Upper lobe of left lung (tissue), 6 donors: ENCODE measurements around the gene PBX3. TPM values are rescaled to one million over a fixed set of nuclear protein-coding genes. Genes with fewer than 3 reads are reported as not detected.

Experiments
- ATAC-seq, 2 donors: fragments of 200-7000 bp; cut with Tn5 transposase; one replicate each; pipeline ENCODE4 v1.9.1; 2022; ENCODE audit warnings: mild to moderate bottlenecking in 2 of 2, moderate library complexity in 2 of 2; ENCODE audit not compliant: low FRiP score in 2 of 2
- DNase-seq, 2 donors: peaks; one replicate each; pipeline ENCODE4 v3.0.0-alpha.2; 2019 to 2020
- H3K27ac ChIP-seq, 4 donors: fragments of 200-600 bp; sonication (generic); one replicate each; pipeline ENCODE4 v1.5.1; 2016 to 2019
- H3K27me3 ChIP-seq, 4 donors: fragments of 200-600 bp; sonication (generic); one replicate each; pipeline ENCODE4 v1.5.1; 2017 to 2019
- H3K36me3 ChIP-seq, 4 donors: fragments of 200-600 bp; sonication (generic); one replicate each; pipeline ENCODE4 v1.5.1; 2016 to 2019
- H3K4me1 ChIP-seq, 4 donors: fragments of 200-600 bp; sonication (generic); one replicate each; pipeline ENCODE4 v1.5.1; 2018 to 2019
- H3K4me3 ChIP-seq, 4 donors: fragments of 200-600 bp; sonication (generic); one replicate each; pipeline ENCODE4 v1.5.1; 2017 to 2019; ENCODE audit warnings: mild to moderate bottlenecking in 2 of 4, moderate library complexity in 1 of 4
- H3K9me3 ChIP-seq, 4 donors: fragments of 200-600 bp; sonication (generic); one replicate each; pipeline ENCODE4 v1.5.1; 2018 to 2019
- CTCF ChIP-seq, 6 experiments: fragments of 450-650 bp in 4 of 6; fragments of 200-600 bp in 2 of 6; sonication (generic) in 2 of 6; IDR thresholded peaks; one replicate each; pipeline ENCODE4 v1.5.1; 2016 to 2019; ENCODE audit warnings: antibody characterized with exemption in 6 of 6
- EP300 ChIP-seq, 4 donors: sonication (generic); formaldehyde crosslinking; IDR thresholded peaks; one replicate each; pipeline ENCODE4 v1.5.1; 2017; ENCODE audit warnings: antibody characterized with exemption in 4 of 4, control low read depth in 2 of 4
- POLR2A ChIP-seq, 4 donors: fragments of 450-650 bp; IDR thresholded peaks; one replicate each; pipeline ENCODE4 v1.5.1; 2016 to 2017; ENCODE audit warnings: antibody characterized with exemption in 4 of 4, mild to moderate bottlenecking in 2 of 4
- POLR2AphosphoS5 ChIP-seq, 2 donors: sonication (generic); formaldehyde crosslinking; IDR thresholded peaks; one replicate each; pipeline ENCODE4 v1.5.1; 2017; ENCODE audit warnings: antibody characterized with exemption in 2 of 2
- WGBS, 2 donors: methylation state at CpG; one replicate each; pipeline ENCODE4 v1.1.5; 2017 to 2018; 5-methylcytosine and 5-hydroxymethylcytosine counted together
- total RNA-seq, 6 donors: library from RNA; depleted of rRNA in 4 of 6; stranded (reverse); fragments of >200 nt in 4 of 6; gene quantifications; one replicate each; pipeline versions ENCODE4 v1.1.0 to v1.2.1, GENCODE V29; 2016 to 2021
- donor health status: DM: no; HTN: no; CAD: no; lungs with moderate emphysema.
- donor health status: DM: no; HTN: yes; CAD: no; lungs with severe emphysema.

The PBX3 gene
- total RNA-seq, 6 donors from 2014 or later, result 25.7 to 57.6 (median 41.9) TPM

GRCh38 chr9:125831054-125831453 is 83.9 kb downstream of the PBX3 start:
- Histone ChIP-seq H3K27me3 (no peaks in the 10 kb centered on the region), H3K9me3 (no peaks in the 10 kb centered on the region), H3K36me3 (no peaks in the 10 kb centered on the region), H3K4me1 (no peaks in the 10 kb centered on the region), H3K27ac (no peak overlapping the region), H3K4me3 (no peak overlapping the region)
- DNase-seq (no peak), ATAC-seq (no peak)
- TF ChIP-seq EP300 (IDR thresholded peaks at IDR 0.05) (no peak), POLR2AphosphoS5 (IDR thresholded peaks at IDR 0.05) (no peak), POLR2A (IDR thresholded peaks at IDR 0.05) (no peak), CTCF (IDR thresholded peaks at IDR 0.05) (no peak)
- 82 to 85% methylated on average over 2 of the region's 2 CpGs for WGBS, 2 donors

- Histone ChIP-seq H3K27ac (no peak overlapping the region), H3K4me3 (no peak overlapping the region), H3K9me3 (no peaks in the 10 kb centered on the region), H3K4me1 (no peaks in the 10 kb centered on the region), H3K27me3 (no peaks in the 10 kb centered on the region), H3K36me3 (no peaks in the 10 kb centered on the region)
- 63 to 92% methylated on average over 1 of the region's 1 CpG for WGBS, 2 donors
- ATAC-seq, result no peak
- DNase-seq, result no peak
- TF ChIP-seq EP300 (IDR thresholded peaks at IDR 0.05), result no peak
- TF ChIP-seq CTCF (IDR thresholded peaks at IDR 0.05), result no peak
- TF ChIP-seq POLR2A (IDR thresholded peaks at IDR 0.05), result no peak
- TF ChIP-seq POLR2AphosphoS5 (IDR thresholded peaks at IDR 0.05), result no peak
Observed at GRCh38 chr9:125831616-125832015, 84.4 kb downstream of the PBX3 start.

- no peak overlapping the region for H3K4me3 ChIP-seq
- DNase-seq (no peak), ATAC-seq (no peak)
- WGBS, 2 donors, result 46 to 65% methylated on average over 1 of the region's 1 CpG
- no peaks in the 10 kb centered on the region for H3K4me1 ChIP-seq
- no peaks in the 10 kb centered on the region for H3K36me3 ChIP-seq
- H3K9me3 ChIP-seq, result no peaks in the 10 kb centered on the region
- no peak overlapping the region for H3K27ac ChIP-seq
- TF ChIP-seq EP300 (IDR thresholded peaks at IDR 0.05), result no peak
- no peak for TF ChIP-seq CTCF (IDR thresholded peaks at IDR 0.05)
- TF ChIP-seq POLR2AphosphoS5 (IDR thresholded peaks at IDR 0.05), result no peak
- TF ChIP-seq POLR2A (IDR thresholded peaks at IDR 0.05), result no peak
- H3K27me3 ChIP-seq, result no peaks in the 10 kb centered on the region
Observed at GRCh38 chr9:125835655-125836054, 88.5 kb downstream of the PBX3 start.

- TF ChIP-seq EP300 (IDR thresholded peaks at IDR 0.05), result no peak
- TF ChIP-seq CTCF (IDR thresholded peaks at IDR 0.05), result no peak
- Histone ChIP-seq H3K4me1 (no peaks in the 10 kb centered on the region), H3K4me3 (no peak overlapping the region), H3K27ac (no peak overlapping the region), H3K27me3 (no peaks in the 10 kb centered on the region), H3K36me3 (no peaks in the 10 kb centered on the region), H3K9me3 (no peaks in the 10 kb centered on the region)
- ATAC-seq (no peak), DNase-seq (no peak)
- WGBS, 2 donors, result 70 to 78% methylated on average over 2 of the region's 2 CpGs
Observed at GRCh38 chr9:125839317-125839716, 92.1 kb downstream of the PBX3 start.

- ATAC-seq, result no peak
- Histone ChIP-seq H3K27me3 (no peaks in the 10 kb centered on the region), H3K27ac (no peak overlapping the region), H3K36me3 (no peaks in the 10 kb centered on the region), H3K9me3 (no peaks in the 10 kb centered on the region), H3K4me3 (no peak overlapping the region), H3K4me1 (no peaks in the 10 kb centered on the region)
- 71 to 77% methylated on average over 1 of the region's 1 CpG for WGBS, 2 donors
- no peak for TF ChIP-seq POLR2AphosphoS5 (IDR thresholded peaks at IDR 0.05)
- TF ChIP-seq EP300 (IDR thresholded peaks at IDR 0.05), result no peak
- no peak for TF ChIP-seq CTCF (IDR thresholded peaks at IDR 0.05)
- TF ChIP-seq POLR2A (IDR thresholded peaks at IDR 0.05), result no peak
- no peak for DNase-seq
Observed at GRCh38 chr9:125841444-125841843, 94.3 kb downstream of the PBX3 start.
